GM18499 (cell line): Measurements from ENCODE around the gene SLIRP.
"Not testable (repeated sequence)": the region's sequence is repeated elsewhere in the genome, so short reads cannot be mapped to it uniquely, and the experiment has no call there.

ENCODE experiments used
- ATAC-seq: cut with Tn5 transposase; IDR thresholded peaks from one replicate; pipeline ENCODE4 v1.9.1; 2021; ENCODE audit warnings: moderate number of reproducible peaks; ENCODE audit not compliant: insufficient read depth, unreplicated experiment

The SLIRP gene

GRCh38 chr14:77738559-77739250 lies 30.8 kb downstream of the SLIRP start:
- peak; percentile 88 for ATAC-seq

GRCh38 chr14:77741438-77741837 lies 33.5 kb downstream of the SLIRP start:
- no peak for ATAC-seq

GRCh38 chr14:77746064-77746702 lies 38.3 kb downstream of the SLIRP start:
- no peak for ATAC-seq

- not testable (repeated sequence) for ATAC-seq
Measured at GRCh38 chr14:77747425-77747824, 39.5 kb downstream of the SLIRP start.

GRCh38 chr14:77752266-77752665 lies 44.4 kb downstream of the SLIRP start:
- no peak for ATAC-seq

GRCh38 chr14:77752799-77753516 lies 45.1 kb downstream of the SLIRP start:
- ATAC-seq, result no peak

- ATAC-seq, result peak; percentile 85
Measured at GRCh38 chr14:77760381-77761204, 52.7 kb downstream of the SLIRP start, which contains the start of gene SNW1. Gene SNW1 (minus strand): TSS chr14:77761156. CDS start chr14:77761127, 29 bp downstream.

- ATAC-seq, result no peak
Measured at GRCh38 chr14:77761205-77761931, 53.5 kb downstream of the SLIRP start.

- no peak for ATAC-seq
Measured at GRCh38 chr14:77763316-77763715, 55.4 kb downstream of the SLIRP start.

- no peak for ATAC-seq
Measured at GRCh38 chr14:77763978-77764377, 56.1 kb downstream of the SLIRP start.
